Testis (tissue), 2 donors: ENCODE data around the gene GLI2.

Source experiments
- POLR2A ChIP-seq: fragments of 450-650 bp; IDR thresholded peaks from one replicate; pipeline ENCODE4 v1.6.1; 2017; ENCODE audit warnings: antibody characterized with exemption, mild to moderate bottlenecking, moderate library complexity
- TF ChIP-seq, protein P1 (sequence below), 3 experiments: fragments of 450-650 bp in 2 of 3; fragments of 200-600 bp in 1 of 3; sonication (generic) in 1 of 3; IDR thresholded peaks; one replicate each; pipeline ENCODE4 v1.5.1; 2016 to 2019; ENCODE audit warnings: antibody characterized with exemption in 3 of 3, mild to moderate bottlenecking in 2 of 3, moderate library complexity in 1 of 3

DNA sequence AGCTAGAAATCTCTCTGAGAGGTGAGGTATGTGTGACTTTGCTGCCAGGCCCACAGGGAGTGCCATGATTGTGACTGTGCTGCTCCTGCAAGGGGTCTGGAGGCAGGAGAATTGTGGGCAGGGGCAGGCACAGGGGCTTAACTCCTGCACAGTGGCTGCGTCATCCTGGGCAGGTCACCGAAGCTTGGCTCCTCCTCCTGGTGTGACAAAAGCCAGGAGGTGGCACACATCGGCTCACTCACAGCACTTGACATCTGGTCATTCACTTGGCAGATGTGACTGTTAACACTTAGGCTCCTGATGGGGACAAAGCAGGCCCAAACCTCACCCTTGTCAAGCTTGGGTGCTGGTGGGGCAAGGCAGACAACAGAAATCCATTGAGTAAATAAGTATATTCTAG, 36.4 kb upstream of the GLI2 start:
- TF ChIP-seq, protein P1, sequence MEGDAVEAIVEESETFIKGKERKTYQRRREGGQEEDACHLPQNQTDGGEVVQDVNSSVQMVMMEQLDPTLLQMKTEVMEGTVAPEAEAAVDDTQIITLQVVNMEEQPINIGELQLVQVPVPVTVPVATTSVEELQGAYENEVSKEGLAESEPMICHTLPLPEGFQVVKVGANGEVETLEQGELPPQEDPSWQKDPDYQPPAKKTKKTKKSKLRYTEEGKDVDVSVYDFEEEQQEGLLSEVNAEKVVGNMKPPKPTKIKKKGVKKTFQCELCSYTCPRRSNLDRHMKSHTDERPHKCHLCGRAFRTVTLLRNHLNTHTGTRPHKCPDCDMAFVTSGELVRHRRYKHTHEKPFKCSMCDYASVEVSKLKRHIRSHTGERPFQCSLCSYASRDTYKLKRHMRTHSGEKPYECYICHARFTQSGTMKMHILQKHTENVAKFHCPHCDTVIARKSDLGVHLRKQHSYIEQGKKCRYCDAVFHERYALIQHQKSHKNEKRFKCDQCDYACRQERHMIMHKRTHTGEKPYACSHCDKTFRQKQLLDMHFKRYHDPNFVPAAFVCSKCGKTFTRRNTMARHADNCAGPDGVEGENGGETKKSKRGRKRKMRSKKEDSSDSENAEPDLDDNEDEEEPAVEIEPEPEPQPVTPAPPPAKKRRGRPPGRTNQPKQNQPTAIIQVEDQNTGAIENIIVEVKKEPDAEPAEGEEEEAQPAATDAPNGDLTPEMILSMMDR (IDR thresholded peaks at IDR 0.05) = no peak
- TF ChIP-seq POLR2A = no peak
